K562 (cell line): Measurements from ENCODE around the gene ARHGAP4.

Source experiments
- CTBP1 ChIP-seq: fragments of 450-650 bp; IDR thresholded peaks from 2 replicates; pipeline ENCODE4 v1.6.1; 2016; ENCODE audit warnings: borderline replicate concordance
- GABPA ChIP-seq: fragments of 200-800 bp; sonication (Bioruptor generic); conservative IDR thresholded peaks from 2 replicates; pipeline ENCODE4 v1.6.1; 2016; ENCODE audit warnings: low read depth, missing genetic modification characterization, missing compliant biosample characterization
- LARP7 ChIP-seq: fragments of 450-650 bp; IDR thresholded peaks from 2 replicates; pipeline ENCODE4 v1.6.1; 2016
- SMARCC2 ChIP-seq: fragments of 450-650 bp; IDR thresholded peaks from 2 replicates; pipeline ENCODE4 v1.6.1; 2017; ENCODE audit warnings: antibody characterized with exemption, moderate library complexity, mild to moderate bottlenecking, low read depth
- ZNF668 ChIP-seq: fragments of 250-450 bp; sonication (Bioruptor Pico); IDR thresholded peaks from 2 replicates; pipeline ENCODE4 v1.8.0; 2022; ENCODE audit warnings: mild to moderate bottlenecking, inconsistent platforms
- TF ChIP-seq, protein P1 (sequence below): IDR thresholded peaks from 2 replicates; pipeline ENCODE4 v1.6.1; 2011; ENCODE audit not compliant: insufficient read length; ENCODE audit errors: extremely low read depth

GRCh38 chrX:153970357-153971123 is 44.5 kb upstream of the ARHGAP4 start:
- TF ChIP-seq, protein P1, sequence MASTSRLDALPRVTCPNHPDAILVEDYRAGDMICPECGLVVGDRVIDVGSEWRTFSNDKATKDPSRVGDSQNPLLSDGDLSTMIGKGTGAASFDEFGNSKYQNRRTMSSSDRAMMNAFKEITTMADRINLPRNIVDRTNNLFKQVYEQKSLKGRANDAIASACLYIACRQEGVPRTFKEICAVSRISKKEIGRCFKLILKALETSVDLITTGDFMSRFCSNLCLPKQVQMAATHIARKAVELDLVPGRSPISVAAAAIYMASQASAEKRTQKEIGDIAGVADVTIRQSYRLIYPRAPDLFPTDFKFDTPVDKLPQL = no peak
- TF ChIP-seq GABPA (tag) (no peak), ZNF668 (CRISPR knock-in tag) (no peak), LARP7 (no peak), CTBP1 (no peak), SMARCC2 (no peak)
